ENCODE measurements around the gene KRTAP10-7.

DNA sequence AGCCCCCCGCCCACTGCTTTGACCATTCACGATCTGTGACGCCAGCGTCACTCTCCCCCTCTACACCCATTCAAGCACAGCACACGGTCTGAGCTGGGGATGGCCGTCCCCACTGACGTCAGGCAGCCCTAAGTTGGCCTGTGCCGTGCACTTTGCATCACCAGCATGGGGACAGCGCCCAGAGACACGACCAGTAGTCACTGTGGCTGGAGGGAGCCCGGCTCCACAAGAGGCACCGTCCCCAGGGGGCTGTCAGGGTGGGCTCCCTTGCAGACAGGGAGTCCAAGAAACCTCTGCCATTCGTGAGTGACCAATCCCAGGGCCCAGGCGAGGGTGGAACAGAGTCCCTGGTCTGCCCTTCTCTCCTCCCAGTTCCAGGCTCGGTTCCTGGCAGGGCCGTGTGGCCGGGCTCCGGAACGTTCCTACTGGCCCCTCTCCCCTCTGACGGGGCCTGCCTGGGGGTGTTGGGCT, 13.8 kb downstream of the KRTAP10-7 start:
- no peak for TF ChIP-seq POLR2A (IDR thresholded peaks at IDR 0.05)
- TF ChIP-seq, protein P1, sequence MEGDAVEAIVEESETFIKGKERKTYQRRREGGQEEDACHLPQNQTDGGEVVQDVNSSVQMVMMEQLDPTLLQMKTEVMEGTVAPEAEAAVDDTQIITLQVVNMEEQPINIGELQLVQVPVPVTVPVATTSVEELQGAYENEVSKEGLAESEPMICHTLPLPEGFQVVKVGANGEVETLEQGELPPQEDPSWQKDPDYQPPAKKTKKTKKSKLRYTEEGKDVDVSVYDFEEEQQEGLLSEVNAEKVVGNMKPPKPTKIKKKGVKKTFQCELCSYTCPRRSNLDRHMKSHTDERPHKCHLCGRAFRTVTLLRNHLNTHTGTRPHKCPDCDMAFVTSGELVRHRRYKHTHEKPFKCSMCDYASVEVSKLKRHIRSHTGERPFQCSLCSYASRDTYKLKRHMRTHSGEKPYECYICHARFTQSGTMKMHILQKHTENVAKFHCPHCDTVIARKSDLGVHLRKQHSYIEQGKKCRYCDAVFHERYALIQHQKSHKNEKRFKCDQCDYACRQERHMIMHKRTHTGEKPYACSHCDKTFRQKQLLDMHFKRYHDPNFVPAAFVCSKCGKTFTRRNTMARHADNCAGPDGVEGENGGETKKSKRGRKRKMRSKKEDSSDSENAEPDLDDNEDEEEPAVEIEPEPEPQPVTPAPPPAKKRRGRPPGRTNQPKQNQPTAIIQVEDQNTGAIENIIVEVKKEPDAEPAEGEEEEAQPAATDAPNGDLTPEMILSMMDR (IDR thresholded peaks at IDR 0.05) = no peak
